ENCODE measurements around the gene STXBP3.

DNA sequence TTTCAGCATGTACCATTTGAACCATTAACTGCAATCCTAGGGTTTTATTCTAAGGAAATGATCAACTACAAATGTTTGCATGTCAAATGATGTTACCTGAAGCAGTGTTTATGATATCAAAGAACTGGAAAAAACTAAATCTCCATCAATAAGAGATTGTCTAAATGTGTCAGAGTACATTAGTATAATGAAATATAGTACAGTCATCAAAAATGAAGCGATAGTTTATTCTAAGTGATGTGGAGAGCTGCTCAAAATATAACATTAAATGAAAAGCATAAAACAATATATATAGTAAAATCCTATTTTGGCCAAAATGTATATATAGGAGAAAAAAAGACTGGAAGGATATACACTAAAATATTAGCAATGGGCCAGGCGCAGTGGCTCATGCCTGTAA is 86.5 kb downstream of the STXBP3 start:
- TF ChIP-seq, protein P1, sequence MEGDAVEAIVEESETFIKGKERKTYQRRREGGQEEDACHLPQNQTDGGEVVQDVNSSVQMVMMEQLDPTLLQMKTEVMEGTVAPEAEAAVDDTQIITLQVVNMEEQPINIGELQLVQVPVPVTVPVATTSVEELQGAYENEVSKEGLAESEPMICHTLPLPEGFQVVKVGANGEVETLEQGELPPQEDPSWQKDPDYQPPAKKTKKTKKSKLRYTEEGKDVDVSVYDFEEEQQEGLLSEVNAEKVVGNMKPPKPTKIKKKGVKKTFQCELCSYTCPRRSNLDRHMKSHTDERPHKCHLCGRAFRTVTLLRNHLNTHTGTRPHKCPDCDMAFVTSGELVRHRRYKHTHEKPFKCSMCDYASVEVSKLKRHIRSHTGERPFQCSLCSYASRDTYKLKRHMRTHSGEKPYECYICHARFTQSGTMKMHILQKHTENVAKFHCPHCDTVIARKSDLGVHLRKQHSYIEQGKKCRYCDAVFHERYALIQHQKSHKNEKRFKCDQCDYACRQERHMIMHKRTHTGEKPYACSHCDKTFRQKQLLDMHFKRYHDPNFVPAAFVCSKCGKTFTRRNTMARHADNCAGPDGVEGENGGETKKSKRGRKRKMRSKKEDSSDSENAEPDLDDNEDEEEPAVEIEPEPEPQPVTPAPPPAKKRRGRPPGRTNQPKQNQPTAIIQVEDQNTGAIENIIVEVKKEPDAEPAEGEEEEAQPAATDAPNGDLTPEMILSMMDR (IDR thresholded peaks at IDR 0.05; ENCODE audit: poor library complexity) = no peak
- no peak for TF ChIP-seq EZH2 (IDR thresholded peaks at IDR 0.05; ENCODE audit: borderline replicate concordance)
- no peak for TF ChIP-seq EZH2phosphoT487 (IDR thresholded peaks at IDR 0.05; ENCODE audit: low read depth, severe bottlenecking, unreplicated experiment)

Measured in hepatocyte (in vitro differentiated cells).